HG03378 (cell line): Measurements from ENCODE around the gene CLPTM1.
A peak's percentile ranks its signal among the peaks of the same experiment; 100 is the strongest.
"Not testable (repeated sequence)": the region's sequence is repeated elsewhere in the genome, so short reads cannot be mapped to it uniquely, and the experiment has no call there.

Experiments used
- ATAC-seq: cut with Tn5 transposase; IDR thresholded peaks from one replicate; pipeline ENCODE4 v1.9.1; 2021; ENCODE audit warnings: mild to moderate bottlenecking, moderate library complexity; ENCODE audit not compliant: unreplicated experiment

CLPTM1 gene

DNA sequence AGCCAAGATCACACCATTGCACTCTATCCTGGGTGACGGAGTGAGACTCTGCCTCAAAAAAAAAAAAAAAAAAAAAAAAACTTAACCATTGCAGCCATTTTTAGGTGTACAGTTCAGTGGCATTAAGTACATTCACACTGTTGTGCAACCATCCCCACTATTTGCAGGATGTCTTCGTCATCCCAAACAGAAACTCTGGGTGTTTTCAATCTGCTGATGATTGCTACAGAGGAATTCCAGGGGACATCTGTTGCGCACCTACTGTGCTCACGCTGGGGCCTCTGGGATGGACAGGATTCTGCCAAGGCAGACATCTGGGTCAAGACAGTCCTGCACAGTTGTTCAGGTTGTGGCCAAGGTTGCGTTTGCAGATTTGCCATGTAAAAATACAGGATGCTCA lies 15.5 kb upstream of the CLPTM1 start:
- ATAC-seq, result no peak

DNA sequence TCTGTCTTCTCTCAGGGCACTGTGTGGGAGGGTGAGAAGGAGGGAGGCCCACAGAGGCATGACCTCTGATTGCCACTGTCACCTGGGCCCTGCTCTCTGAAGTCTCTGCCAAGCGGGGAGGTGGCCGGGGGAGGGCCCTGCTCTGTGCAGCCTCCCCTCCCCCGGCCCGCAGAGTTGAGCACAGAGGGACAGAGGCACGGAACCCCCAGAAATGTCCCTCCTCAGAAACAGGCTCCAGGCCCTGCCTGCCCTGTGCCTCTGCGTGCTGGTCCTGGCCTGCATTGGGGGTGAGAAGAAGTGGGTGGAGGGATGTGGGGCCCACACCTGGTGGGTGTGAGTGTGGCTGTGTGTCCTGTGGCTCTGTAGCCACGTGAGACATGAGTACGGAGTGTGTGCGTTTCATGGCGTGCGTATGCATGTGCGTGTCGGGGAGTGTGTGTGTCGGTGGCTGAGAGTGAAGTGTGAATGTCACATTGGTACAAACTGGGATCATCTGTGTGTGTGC lies 13.1 kb upstream of the CLPTM1 start, which contains the start of gene APOC4:
Gene APOC4 (plus strand): TSS at position 171 of the 505 bp plus-strand sequence. CDS start 41 bp downstream, at position 212.
- ATAC-seq, result no peak

DNA sequence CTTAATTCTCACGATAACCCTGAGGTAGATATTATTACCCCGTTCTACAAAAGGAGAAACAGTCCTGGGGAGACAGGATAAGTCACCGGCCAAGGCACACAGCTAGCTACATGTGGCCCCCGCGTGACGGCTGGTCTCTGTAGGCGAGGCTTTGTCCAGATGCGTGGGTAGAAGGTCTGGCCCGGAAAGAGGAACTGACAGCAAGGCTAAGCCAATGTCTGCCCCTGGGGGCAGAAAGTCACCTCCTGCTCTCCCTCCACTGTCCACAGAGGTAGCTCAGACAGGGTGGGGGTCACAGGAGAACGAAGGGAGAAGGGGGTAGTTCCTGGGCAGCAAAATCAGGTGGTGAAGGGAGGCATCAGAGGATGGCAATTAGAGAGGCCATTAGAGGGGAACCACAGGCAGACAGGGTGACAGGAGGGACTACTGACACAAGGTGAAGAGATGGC lies 11.4 kb upstream of the CLPTM1 start:
- ATAC-seq, result peak; percentile 61

DNA sequence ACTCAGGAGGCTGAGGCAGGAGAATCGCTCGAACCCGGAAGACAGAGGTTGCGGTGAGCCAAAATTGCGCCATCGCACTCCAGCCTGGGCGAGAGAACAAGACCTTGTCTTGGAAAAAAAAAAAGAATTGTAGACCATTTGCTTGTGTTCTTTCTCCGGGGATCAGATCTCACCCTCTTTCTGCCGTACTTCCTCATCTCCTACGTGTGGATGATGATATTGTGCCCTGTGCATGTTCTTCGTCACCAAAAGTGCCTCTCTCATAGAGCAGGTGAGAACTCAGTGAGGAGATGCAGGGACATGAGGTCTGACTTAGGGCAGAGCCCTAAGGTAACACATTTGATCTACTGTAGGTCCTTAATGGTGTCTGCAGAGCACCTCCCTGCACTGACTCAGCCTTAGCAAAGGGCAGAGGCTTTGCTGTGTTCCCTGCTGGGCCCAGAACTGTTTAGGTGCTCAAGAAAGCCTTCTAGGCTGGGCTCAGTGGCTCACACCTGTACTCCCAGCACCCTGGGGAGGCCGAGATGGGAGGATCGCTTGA lies 8.1 kb upstream of the CLPTM1 start:
- no peak for ATAC-seq

DNA sequence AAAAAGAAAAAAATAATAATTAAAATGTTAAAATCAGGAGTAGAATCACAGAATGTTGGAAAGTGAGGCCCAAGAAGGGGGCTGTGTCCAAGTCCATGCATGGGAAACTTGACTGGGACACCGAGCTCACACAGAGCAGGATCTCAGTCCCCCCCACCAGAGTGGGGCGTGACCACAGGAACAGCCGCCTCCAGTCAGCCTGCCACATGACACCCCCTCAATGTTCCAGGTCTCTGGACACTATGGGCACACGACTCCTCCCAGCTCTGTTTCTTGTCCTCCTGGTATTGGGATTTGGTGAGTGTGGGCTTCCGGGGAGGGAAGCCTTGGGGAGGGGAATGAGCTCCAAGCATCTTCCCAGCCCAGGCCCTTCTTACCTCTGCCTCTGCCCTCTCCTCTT lies 6.9 kb upstream of the CLPTM1 start:
- no peak for ATAC-seq

DNA sequence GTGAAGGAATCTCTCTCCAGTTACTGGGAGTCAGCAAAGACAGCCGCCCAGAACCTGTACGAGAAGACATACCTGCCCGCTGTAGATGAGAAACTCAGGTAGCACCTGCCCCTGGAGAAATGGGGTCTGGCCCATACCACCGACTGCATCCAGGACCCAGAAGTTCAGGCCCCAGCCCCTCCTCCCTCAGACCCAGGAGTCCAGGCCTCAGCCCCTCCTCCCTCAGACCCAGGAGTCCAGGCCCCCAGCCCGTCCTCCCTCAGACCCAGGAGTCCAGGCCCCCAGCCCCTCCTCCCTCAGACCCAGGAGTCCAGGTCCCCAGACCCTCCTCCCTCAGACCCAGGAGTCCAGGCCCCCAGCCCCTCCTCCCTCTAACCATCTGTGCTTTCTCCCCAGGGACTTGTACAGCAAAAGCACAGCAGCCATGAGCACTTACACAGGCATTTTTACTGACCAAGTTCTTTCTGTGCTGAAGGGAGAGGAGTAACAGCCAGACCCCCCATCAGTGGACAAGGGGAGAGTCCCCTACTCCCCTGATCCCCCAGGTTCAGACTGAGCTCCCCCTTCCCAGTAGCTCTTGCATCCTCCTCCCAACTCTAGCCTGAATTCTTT lies 6.3 kb upstream of the CLPTM1 start:
- ATAC-seq, result no peak

DNA sequence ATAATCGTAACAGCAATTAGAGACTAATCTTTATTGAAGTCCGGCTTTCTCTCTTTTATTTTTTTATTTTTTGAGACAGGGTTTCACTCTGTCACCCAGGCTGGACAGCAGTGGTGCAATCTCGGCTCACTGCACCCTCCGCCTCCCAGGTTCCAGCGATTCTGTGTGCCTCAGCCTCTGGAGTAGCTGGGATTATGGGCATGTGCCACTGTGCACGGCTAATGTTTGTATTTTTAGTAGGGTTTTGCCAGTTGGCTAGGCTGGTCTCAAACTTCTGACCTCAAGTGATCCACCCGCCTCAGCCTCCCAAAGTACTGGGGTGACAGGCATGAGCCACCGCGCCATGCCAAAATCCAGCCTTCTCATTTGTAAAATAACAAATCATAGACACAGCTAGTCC lies 5.6 kb upstream of the CLPTM1 start:
- ATAC-seq, result no peak

DNA sequence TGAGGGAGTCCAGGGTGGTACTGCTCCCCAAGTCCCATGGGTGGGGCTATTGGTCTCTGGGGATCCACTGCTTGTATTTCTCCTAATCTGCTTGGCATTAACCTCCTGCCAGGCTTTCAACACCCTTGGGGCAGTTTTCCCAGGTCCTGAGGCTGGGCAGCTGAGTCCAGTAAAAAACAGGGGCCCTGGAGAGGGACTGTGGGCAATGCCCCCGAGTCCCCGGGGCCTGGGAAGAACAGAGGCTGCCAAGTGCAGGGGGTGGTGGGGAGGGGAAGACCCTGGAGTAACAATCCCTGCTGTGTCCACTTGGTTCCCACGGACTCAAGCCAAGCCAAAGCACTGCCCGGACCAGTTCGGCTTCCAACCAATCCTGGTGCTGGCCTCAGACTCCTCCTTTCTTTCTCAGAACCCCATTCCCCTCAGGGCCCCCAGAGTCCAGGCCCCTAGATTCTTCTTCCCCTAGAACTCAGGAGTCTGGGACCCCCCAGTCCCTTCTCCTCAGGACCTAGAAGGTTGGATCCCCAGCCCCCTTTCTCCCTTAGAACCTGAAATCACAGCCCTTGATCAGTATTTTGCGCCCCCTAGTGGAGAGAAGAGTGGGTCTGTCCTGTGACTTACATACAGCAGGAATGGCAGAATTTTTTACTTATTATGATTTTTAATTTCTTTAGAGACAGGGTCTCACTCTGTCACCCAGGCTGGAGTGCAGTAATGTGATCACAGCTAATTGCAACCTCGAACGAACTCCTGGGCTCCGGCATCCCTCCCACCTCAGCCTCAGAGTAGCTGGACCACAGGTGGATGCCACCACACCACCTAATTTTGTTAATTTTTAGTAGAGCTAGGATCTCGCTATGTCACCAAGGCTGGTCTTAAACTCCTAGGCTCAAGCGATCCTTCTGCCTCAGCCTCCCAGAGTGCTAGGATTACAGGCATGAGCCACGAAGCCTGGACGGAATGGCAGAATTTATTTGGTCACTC lies 3.7 kb upstream of the CLPTM1 start:
- no peak for ATAC-seq

DNA sequence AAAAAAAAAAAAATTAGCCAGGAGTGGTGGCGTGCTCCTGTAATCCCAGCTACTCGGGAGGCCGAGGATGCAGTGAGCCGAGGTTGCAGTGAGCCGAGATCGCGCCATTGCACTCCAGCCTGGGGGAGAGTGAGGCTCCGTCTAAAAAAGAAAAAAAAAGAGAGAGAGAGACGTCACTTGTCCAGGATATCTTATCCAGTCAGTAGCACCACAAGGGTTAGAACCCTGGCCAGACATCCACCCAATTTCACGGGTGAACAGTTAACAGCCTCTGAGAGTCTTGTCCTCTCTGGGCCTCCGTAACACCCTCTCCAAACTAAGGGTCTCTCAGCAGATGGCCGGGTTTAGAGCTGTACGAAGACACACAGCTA lies 917 bp upstream of the CLPTM1 start:
- ATAC-seq, result peak; percentile 3

DNA sequence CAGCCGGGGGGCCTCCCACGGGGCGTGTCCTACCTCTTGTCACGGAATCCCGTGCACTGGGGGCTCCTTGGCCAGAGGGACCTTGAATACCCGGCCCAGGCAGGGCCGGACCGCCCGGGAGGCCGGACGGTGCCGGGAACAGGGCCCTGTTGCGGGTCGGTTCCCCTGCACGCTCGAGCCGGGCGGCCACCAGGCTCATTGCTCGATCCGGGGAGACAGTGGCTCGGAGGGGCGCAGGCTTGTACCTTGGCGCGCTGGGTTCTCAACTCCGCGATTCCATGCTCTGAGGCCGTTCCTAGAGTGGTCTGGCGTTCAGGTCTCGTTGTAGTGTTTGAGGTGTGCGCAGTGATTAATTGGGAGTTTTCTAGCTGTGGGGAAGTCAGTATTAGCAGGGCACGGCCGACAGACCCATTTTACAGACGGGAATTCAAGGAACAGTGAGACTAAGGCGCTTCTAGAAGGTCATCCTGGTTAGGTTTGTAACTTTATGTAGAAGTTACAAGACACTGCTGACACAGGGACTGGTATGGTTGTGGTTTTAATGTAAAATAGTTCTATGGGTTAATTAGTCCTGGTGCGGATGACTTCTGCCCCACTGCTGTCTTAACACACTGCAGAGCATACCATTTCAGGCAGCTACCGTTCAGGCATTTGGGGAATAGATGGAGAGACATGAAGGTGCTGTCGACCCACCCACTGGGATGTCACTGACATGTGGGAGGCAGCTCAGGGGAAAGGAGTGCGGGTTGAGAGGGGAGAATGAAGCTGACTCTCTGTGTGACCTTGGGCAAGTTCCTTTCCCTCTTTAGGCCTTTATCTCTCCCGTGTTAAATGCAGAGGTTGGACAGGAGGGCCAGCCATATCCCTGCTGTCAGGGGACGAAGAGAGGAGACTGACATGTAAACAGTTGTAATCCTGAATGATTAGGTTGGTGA lies 592 bp downstream of the CLPTM1 start:
- peak; percentile 19 for ATAC-seq

DNA sequence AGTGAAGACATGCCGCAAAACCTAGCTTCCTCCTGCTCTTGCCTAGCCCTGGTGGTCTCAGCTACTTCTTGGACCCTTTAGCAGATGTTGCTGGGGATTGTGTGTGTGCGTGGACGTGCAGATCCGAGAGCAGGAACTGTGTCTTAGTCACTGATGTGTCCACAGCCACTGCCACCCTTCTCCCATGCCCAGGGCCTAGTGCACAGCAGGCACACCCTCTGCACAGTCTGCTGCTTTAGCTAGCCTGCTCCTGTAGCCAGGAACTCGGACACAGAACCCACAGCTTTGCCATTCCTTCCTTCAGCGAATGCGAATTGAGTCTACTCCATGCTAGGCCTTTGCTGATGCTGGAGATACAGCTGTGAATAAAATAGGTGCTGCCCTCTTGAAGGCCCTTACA lies 2.3 kb downstream of the CLPTM1 start:
- no peak for ATAC-seq

DNA sequence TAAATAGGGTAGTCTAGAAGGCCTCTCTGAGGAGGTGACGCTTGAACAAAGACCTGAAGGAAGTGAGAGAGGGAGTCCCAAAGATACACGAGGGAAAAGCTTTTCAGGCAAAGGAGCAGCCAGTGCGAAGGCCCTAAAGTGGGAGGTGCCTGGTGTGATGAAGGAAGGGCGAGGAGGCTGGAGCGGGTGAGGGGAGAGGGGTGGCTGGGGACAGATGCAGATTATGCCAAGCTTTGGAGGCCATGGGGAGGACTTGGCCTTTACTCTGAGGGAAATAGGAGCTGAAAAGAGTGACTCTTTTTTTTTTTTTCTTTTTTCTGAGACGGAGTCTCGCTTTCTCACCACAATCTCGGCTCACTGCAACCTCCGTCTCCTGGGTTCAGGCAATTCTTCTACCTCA lies 2.9 kb downstream of the CLPTM1 start:
- ATAC-seq, result no peak

DNA sequence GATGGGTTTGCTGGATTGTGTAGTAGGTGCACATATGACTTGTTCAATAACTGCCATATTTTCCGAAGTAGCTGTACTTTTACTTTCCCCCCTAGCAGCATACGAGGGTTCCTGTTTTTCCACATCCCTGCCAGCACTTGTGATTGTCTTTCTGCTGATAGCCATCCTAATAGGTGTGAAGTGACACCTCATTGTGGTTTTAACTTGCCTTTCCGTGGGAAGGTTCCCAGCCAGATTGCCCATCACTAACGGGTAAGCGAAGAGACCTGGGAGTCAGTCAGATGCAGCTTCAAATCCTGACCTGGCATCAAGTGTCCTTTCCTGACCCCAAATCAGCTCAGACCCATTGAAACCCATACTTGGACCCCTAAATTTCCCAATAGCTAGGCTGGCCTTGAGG lies 4.5 kb downstream of the CLPTM1 start:
- no peak for ATAC-seq

DNA sequence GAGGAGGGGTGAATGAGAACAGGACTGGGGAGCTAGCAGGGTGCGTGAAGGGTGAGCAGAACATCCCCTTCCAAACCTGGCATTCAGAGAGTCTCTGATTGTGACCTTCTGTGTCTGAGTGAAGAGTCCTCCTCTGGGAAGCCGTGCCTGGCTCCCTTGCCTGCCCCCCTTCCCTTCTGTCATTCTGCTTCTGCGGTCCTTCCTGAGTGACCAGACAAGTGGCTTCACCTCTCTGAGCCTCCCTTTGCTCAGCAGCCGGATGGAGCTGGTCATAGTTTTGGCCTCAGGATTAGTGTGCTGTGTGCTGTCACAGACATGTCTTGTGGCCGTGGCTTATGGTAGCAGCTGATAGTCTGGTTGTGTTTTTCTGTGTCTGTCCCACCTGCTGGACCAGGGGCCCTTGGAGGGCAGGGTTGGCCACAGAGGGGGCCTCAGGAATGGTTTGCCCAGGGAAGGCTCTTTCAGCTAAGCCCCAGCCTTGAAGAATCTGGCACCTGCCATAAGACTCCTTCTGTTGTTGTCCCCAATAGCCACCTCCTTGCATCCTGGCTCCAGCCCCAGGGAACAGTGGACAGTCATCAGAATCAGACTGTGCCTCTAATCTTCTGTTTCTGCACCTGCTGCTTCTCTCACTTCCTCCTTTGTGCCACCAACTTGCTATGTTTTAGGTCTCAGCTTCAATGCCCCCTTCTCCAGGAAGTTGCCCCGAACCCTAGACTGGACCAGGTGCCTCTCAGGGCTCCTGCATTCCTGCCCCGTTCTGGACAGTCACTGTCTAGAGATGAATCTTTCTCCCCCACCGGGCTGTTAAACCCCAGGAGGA lies 5.9 kb downstream of the CLPTM1 start:
- no peak for ATAC-seq

DNA sequence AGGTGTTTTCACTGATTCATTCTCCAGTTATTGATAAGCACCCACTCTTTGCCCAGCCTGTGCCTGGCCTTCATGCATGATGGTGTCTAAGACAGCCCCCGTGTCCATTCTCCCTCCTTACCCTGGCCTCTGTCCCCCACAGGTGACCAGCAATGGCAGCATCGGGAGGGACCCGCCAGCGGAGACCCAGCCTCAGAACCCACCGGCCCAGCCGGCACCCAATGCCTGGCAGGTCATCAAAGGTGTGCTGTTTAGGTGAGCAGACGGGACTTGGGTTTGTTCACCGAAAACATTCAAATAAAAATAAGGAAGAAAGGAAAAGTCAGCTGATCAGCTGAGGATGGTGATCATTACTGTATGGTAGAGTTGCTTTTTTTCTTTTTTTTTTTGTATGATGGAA lies 6.6 kb downstream of the CLPTM1 start:
- ATAC-seq, result no peak

DNA sequence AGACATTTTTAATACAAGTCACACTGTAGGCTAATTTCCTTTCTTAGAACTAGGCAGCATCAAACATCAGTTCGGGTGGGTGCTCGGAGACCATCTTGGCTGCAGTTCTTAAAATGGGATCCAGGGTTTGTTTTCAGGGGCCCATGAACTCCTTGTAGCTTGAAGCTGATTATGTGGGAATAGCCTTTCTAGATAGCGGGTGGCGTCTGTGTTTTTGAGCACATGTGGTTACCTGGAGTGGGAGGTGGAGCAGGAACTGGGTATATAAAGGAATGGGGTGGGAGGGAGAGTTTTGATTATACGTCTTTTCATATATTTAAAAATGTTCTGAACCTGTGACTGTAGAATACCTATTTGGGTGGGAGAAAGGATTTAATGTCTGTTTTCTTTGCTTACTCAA lies 12.9 kb downstream of the CLPTM1 start:
- no peak for ATAC-seq

DNA sequence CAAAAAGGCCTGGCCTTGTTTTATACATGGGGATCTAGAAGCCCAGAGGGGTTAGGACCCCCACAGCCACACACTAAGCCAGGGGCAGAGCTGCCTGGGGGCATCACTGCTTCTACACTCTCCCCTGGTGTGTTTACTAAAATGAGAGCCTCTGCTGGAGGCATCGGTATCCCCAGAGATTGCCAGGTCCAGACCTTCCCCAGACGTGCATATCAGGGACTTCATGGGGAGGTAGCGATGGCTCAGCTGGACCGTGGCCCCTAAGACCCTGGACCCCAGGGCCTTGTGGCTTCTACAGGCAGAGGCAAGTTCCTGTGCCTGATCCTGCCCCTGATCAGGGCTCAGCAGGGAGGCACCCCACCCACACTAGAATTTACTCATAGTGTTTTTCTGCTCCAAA lies 13.5 kb downstream of the CLPTM1 start:
- ATAC-seq, result no peak

DNA sequence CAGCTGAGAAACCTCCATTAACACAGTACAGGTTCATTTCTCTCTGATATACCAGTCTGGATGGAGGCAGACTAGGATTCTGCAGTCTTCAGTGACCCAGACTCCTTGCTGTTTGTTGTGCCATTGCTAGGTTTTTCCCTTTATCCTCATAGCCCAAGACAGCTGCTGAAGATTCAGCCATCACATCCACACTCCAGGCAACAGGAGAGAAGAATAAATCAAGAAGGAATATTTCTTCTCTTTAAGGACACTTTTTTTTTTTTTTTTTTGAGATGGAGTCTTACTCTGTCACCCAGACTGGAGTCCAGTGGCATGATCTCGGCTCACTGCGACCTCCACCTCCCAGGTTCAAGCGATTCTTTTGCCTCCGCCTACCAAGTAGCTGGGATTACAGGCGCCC lies 14.3 kb downstream of the CLPTM1 start:
- ATAC-seq, result no peak

DNA sequence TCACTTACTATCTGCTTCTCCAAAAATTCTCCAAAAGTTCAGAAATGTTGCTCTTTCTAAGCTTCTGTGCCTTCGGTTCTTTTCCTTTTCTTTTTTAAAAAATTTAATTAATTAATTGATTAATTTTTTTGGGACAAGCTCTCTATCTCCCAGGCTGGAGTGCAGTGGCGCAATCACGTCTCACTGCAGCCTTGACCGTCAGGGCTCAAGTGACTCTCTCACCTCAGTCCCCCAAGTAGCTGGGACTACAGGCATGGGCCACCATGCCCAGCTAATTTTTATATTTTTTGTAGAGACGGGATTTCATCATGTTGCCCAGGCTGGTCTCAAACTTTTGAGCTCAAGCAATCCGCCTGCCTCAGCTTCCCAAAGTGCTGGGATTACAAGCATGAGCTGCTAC lies 16.3 kb downstream of the CLPTM1 start:
- ATAC-seq, result not testable (repeated sequence)

DNA sequence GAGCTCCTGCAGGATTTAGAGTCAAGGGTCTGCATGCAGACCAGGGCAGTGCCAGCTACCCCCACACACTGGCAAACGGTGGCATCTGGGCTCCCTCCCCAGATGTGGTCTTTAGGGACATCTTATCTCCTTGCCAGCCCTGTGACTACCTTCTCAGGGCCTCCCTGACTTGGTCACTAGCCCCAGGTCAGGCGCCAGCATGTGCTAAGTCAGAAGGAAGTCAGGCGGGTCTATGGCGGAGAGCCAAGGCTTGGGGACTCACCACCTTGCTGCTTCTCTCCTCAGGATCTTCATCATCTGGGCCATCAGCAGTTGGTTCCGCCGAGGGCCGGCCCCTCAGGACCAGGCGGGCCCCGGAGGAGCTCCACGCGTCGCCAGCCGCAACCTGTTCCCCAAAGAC lies 17.6 kb downstream of the CLPTM1 start:
- ATAC-seq, result no peak
